HCT116 (cell line): ENCODE results near the gene POLN.

Experiments used
- CTCF ChIP-seq, 3 experiments: fragments of 200-600 bp in 1 of 3; sonication (generic) in 1 of 3; IDR thresholded peaks in 2 of 3; conservative IDR thresholded peaks in 1 of 3; 2 replicates each; pipeline ENCODE4 v1.5.1; 2012 to 2017; ENCODE audit warnings: low read depth in 2 of 3, low read length in 2 of 3, antibody characterized with exemption in 1 of 3, borderline replicate concordance in 1 of 3, control low read depth in 1 of 3, mild to moderate bottlenecking in 1 of 3, mixed read lengths in 1 of 3, mixed run types in 1 of 3, moderate library complexity in 1 of 3; ENCODE audit not compliant: insufficient read depth in 1 of 3
- EZH2 ChIP-seq: fragments of 200-600 bp; sonication (generic); IDR thresholded peaks from 2 replicates; pipeline ENCODE4 v1.6.1; 2017; ENCODE audit warnings: antibody characterized with exemption, mixed run types
- POLR2A ChIP-seq: IDR thresholded peaks from 2 replicates; pipeline ENCODE4 v1.7.0; 2011; ENCODE audit warnings: borderline replicate concordance; ENCODE audit not compliant: insufficient read depth, insufficient read length; ENCODE audit errors: extremely low read depth
- POLR2AphosphoS5 ChIP-seq: IDR thresholded peaks from 2 replicates; pipeline ENCODE4 v1.6.1; 2011; ENCODE audit warnings: mild to moderate bottlenecking, low read depth, low read length, moderate library complexity
- REST ChIP-seq: IDR thresholded peaks from 2 replicates; pipeline ENCODE4 v1.6.1; 2012; ENCODE audit warnings: low read depth
- SIN3A ChIP-seq: IDR thresholded peaks from 2 replicates; pipeline ENCODE4 v1.6.1; 2012; ENCODE audit warnings: low read depth
- YY1 ChIP-seq: IDR thresholded peaks from 2 replicates; pipeline ENCODE4 v1.6.1; 2011; ENCODE audit warnings: low read length, low read depth, moderate library complexity, mild to moderate bottlenecking; ENCODE audit not compliant: insufficient replicate concordance; ENCODE audit errors: extremely low read depth

GRCh38 chr4:2276581-2277325 is 34.8 kb upstream of the POLN start:
- no peak for TF ChIP-seq EZH2
- no peak for TF ChIP-seq CTCF (IDR thresholded peaks at IDR 0.05 in 2 of 3, conservative IDR thresholded peaks at IDR 0.05 in 1 of 3; ENCODE audit: borderline replicate concordance in 1 of 3, insufficient read depth in 1 of 3, low read depth in 2 of 3, low read length in 2 of 3)
- no peak for TF ChIP-seq POLR2A
- no peak for TF ChIP-seq REST
- TF ChIP-seq YY1 = no peak
- TF ChIP-seq SIN3A = no peak
- TF ChIP-seq POLR2AphosphoS5 = no peak
